Upper lobe of right lung (tissue), 1 donor: ENCODE measurements around the gene ACTN1. TPM values are rescaled to one million over a fixed set of nuclear protein-coding genes. Genes with fewer than 3 reads are reported as not detected.
A peak's percentile ranks its signal among the peaks of the same experiment; 100 is the strongest.

Experiments
- ATAC-seq: fragments of 200-7000 bp; cut with Tn5 transposase; one replicate; pipeline ENCODE4 v1.9.1; 2020; ENCODE audit warnings: mild to moderate bottlenecking, moderate library complexity
- DNase-seq: peaks from one replicate; pipeline ENCODE4 v3.0.0-alpha.2; 2020
- H3K27ac ChIP-seq: fragments of 200-600 bp; one replicate; pipeline ENCODE4 v1.8.0; 2022
- H3K27me3 ChIP-seq: fragments of 200-600 bp; one replicate; pipeline ENCODE4 v1.8.0; 2022; ENCODE audit warnings: mild to moderate bottlenecking
- H3K36me3 ChIP-seq: fragments of 200-600 bp; one replicate; pipeline ENCODE4 v1.8.0; 2022
- H3K4me1 ChIP-seq: fragments of 200-600 bp; one replicate; pipeline ENCODE4 v1.8.0; 2022
- H3K4me3 ChIP-seq: fragments of 200-600 bp; one replicate; pipeline ENCODE4 v1.8.0; 2022; ENCODE audit warnings: mild to moderate bottlenecking
- H3K9me3 ChIP-seq: fragments of 200-600 bp; one replicate; pipeline ENCODE4 v1.8.0; 2022
- intact Hi-C: fragments of 100-400 bp; cut with DNase I; formaldehyde crosslinking; loops from one replicate; pipeline ENCODE4 v1.11.0; 2022
- total RNA-seq: library from RNA; stranded (reverse); fragmentation: NEBNext Ultra II Directional; extraction: Animal tissue kit (Norgen Biotek cat#: 25700); gene quantifications from one replicate; pipeline ENCODE4 v1.2.1, GENCODE V29; 2021
- TF ChIP-seq, protein P1 (sequence below): fragments of 200-600 bp; IDR thresholded peaks from one replicate; pipeline ENCODE4 v1.8.0; 2022; ENCODE audit warnings: antibody characterized with exemption
- donor health status: DM: no; HTN: yes; CAD: no; lungs with severe emphysema.

ACTN1 gene
- total RNA-seq, 1 donor from 2014 or later, result 177 TPM

DNA sequence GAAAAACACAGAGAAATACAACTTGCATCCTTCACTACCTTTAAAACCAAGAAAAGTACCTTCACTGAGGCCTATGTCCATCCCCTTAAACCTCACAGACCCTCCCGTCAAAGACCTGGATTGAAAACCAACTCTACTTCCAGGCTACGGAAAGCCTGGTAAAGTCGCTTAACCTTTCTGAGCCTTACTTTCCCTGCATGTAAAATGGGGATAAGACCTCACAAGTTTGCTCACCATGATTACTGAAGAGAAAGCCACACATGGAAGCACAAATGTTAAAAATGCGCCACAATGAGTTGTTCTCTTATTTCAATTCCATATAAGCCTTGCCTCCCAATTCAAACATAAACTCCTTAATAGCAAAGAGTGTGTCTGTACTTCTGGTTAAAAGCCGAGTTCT is 8.4 kb downstream of the ACTN1 start:
- TF ChIP-seq, protein P1, sequence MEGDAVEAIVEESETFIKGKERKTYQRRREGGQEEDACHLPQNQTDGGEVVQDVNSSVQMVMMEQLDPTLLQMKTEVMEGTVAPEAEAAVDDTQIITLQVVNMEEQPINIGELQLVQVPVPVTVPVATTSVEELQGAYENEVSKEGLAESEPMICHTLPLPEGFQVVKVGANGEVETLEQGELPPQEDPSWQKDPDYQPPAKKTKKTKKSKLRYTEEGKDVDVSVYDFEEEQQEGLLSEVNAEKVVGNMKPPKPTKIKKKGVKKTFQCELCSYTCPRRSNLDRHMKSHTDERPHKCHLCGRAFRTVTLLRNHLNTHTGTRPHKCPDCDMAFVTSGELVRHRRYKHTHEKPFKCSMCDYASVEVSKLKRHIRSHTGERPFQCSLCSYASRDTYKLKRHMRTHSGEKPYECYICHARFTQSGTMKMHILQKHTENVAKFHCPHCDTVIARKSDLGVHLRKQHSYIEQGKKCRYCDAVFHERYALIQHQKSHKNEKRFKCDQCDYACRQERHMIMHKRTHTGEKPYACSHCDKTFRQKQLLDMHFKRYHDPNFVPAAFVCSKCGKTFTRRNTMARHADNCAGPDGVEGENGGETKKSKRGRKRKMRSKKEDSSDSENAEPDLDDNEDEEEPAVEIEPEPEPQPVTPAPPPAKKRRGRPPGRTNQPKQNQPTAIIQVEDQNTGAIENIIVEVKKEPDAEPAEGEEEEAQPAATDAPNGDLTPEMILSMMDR, result no peak
- ATAC-seq, result no peak
- no peak overlapping the region for H3K27ac ChIP-seq
- H3K4me3 ChIP-seq, result no peak overlapping the region
- no peaks in the 10 kb centered on the region for H3K9me3 ChIP-seq
- intact Hi-C loops, result loop anchor here (10.0 kb wide), 1 partner anchor 66 kb away; no protein-coding TSS in a partner anchor
- no peaks in the 10 kb centered on the region for H3K27me3 ChIP-seq
- peaks cover 11% of the 10 kb centered on the region for H3K36me3 ChIP-seq
- no peak for DNase-seq
- peaks cover 46% of the 10 kb centered on the region for H3K4me1 ChIP-seq

DNA sequence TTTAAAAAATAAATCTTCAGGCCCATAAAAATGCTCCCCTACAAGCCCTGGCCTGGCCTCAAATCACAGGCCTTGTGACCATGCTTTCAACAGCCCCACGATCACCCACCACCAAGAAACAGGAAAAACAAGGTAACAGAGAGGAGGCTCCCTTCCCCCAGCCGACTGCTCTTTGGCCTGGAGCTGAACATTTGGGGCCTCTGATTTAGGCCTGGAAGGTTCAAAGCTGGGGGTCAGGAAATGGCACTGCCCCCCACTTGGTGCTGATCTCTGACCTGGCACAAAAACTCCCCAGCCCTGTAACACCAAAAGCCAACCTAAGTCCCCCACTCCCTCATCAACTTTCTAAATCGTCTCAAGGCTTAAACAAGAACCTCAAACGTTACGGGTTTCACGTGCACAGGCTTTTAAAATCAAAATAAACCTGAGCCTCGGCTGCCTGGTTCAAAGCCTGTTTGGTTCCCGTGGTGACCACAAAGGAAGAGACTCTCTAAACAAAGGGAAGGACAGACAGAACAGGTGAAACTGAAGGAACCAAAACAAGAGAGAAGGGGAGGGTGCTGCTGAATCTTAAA is 9.0 kb downstream of the ACTN1 start:
- intact Hi-C loops, result loop anchor here (10.0 kb wide), 1 partner anchor 65 kb away; no protein-coding TSS in a partner anchor
- Histone ChIP-seq H3K4me3 (no peak overlapping the region), H3K4me1 (peaks cover 46% of the 10 kb centered on the region), H3K9me3 (no peaks in the 10 kb centered on the region), H3K36me3 (peaks cover 11% of the 10 kb centered on the region), H3K27ac (no peak overlapping the region), H3K27me3 (no peaks in the 10 kb centered on the region)
- no peak for ATAC-seq
- DNase-seq, result no peak
- TF ChIP-seq, protein P1, result no peak

DNA sequence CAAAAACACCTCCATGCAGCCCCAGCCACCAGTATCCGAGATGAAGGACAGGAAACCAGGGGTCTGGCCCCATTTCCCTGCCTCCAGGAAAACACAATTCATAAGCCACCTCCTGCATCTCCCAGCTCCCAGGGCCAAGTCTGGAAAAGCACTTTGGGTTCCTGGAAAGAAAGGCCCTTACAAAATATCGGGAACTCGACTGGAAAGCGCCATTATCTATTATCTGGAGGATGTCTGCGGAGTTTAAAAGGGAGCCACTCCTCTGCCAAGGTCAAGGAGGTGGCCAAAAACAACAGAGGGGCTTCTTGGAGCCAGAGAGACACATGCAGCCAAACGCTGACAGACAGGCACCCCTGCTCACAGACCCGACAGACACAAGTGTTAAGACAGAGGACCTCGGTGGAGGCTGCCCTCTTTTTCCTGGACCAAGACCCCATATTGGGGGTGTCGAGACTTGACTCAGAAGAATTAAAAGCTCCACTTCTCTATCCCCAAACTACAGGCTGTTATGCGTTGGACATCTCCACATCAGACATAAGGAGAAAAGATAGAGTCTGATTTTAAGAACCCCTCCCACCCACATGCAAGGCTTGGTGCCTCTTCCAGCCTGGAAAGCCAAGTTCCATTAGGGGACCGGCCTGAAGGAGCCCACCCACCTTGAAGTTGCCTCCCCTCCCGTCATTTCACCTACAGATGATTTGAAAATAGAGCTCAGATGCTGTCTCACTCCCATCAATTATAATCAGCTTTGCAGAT is 9.6 kb downstream of the ACTN1 start:
- Histone ChIP-seq H3K27ac (peak overlapping the region; percentile 17), H3K36me3 (peaks cover 11% of the 10 kb centered on the region), H3K27me3 (no peaks in the 10 kb centered on the region), H3K4me1 (peaks cover 52% of the 10 kb centered on the region), H3K9me3 (no peaks in the 10 kb centered on the region), H3K4me3 (no peak overlapping the region)
- no peak for DNase-seq
- intact Hi-C loops, result loop anchor here (10.0 kb wide), 1 partner anchor 65 kb away; no protein-coding TSS in a partner anchor
- TF ChIP-seq, protein P1, result no peak
- ATAC-seq, result no peak

DNA sequence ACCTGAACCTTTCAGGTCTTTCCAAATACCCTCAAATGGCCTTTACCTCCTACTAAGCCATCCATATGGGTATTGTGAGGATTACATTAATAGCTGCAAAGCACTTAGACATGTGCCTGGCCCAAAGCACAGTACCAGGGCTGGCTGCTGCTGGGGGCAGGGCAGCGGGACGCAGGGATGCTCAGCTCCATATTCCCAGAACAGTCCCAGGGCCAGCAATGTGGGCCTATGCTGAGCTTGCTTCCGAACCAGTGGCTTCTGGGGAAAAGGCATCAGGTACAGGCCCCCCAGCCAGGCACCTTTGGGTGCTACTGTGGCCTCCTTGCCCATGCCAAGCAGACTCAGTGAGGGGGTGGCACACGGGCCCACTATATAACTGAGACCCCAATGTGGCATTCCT is 10.4 kb downstream of the ACTN1 start:
- DNase-seq, result no peak
- H3K4me1 ChIP-seq, result peaks cover 57% of the 10 kb centered on the region

DNA sequence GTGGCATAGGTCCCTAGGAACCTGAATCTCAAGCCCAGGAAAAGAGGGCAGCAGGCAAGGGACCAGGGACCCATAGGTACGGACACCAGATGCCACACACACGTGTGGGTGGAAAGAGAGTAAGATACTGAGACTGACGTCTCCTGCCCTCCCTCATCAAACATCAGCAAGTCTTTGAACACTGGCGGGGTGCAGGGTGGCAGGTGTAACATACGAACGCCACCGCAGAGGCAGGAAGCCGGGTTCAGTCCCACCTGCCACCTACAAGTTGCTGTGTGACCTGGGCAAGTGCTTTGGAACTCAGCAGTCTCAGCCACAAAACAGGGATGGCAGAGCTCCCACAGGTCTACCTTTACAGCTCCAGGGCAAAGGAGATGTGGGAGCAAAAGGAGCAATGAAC is 11.1 kb downstream of the ACTN1 start:
- intact Hi-C loops, result no loop called here
- DNase-seq (no peak), ATAC-seq (no peak)
- Histone ChIP-seq H3K4me1 (peaks cover 57% of the 10 kb centered on the region), H3K27me3 (no peaks in the 10 kb centered on the region), H3K36me3 (peaks cover 5% of the 10 kb centered on the region), H3K9me3 (no peaks in the 10 kb centered on the region), H3K4me3 (no peak overlapping the region), H3K27ac (no peak overlapping the region)
- TF ChIP-seq, protein P1, result no peak

More for the DNA sequence above, 10.4 kb downstream of the ACTN1 start:
- peaks cover 11% of the 10 kb centered on the region for H3K36me3 ChIP-seq
- TF ChIP-seq, protein P1, result no peak
- no peaks in the 10 kb centered on the region for H3K27me3 ChIP-seq
- H3K27ac ChIP-seq, result no peak overlapping the region
- H3K4me3 ChIP-seq, result no peak overlapping the region
- H3K9me3 ChIP-seq, result no peaks in the 10 kb centered on the region
- ATAC-seq, result no peak
- intact Hi-C loops, result no loop called here
